ENCODE measurements around the gene ZGRF1.

GRCh38 chr4:112677519-112678091 is 40.9 kb upstream of the ZGRF1 start:
- TF ChIP-seq TCF3 (IDR thresholded peaks at IDR 0.05; ENCODE audit: borderline replicate concordance, insufficient read depth, low read depth, low read length) (no peak), ZNF217 (IDR thresholded peaks at IDR 0.05) (no peak), BRCA1 (IDR thresholded peaks at IDR 0.05; ENCODE audit: low read depth, low read length) (no peak)

Measured in GM12878 (cell line).